OCI-LY1 (cell line): ENCODE measurements around the gene LIPC.

Experiments used
- EZH2 ChIP-seq: fragments of 200-600 bp; sonication (generic), shearing (Covaris generic); IDR thresholded peaks from 2 replicates; pipeline ENCODE4 v1.8.0; 2017; ENCODE audit warnings: borderline replicate concordance, mixed run types, mild to moderate bottlenecking, antibody characterized with exemption, low read length, moderate library complexity, mixed read lengths
- TF ChIP-seq, protein P1 (sequence below): fragments of 200-600 bp; sonication (generic), shearing (Covaris generic); IDR thresholded peaks from 2 replicates; pipeline ENCODE4 v1.5.1; 2017; ENCODE audit warnings: mild to moderate bottlenecking, antibody characterized with exemption, low read length, moderate library complexity, mixed read lengths

DNA sequence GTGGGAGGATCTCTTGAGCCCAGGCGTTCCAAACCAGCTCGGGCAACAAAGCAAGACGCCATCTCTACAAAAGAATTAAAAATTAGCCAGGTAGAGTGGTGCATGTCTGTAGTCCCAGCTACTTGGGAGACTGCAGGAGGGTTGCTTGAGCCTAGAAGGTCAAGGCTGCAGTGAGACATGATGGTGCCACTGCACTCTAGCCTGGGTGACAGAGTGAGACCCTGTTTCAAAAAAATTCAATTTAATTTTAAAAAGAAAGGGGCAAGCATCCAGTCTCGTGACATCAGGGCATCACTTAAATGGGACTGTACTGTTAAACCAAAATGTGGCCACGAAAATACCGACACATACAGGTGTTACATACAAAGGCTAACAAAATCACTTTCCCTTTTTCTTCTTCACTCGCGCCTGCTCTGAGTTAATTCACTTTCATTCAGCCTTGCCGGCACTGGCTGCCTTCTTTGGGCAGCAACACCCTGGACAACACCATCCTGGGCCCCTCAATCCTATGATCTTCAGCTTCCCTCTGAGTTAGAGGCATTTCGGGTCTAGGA lies 121.7 kb downstream of the LIPC start:
- no peak for TF ChIP-seq EZH2
- TF ChIP-seq, protein P1, sequence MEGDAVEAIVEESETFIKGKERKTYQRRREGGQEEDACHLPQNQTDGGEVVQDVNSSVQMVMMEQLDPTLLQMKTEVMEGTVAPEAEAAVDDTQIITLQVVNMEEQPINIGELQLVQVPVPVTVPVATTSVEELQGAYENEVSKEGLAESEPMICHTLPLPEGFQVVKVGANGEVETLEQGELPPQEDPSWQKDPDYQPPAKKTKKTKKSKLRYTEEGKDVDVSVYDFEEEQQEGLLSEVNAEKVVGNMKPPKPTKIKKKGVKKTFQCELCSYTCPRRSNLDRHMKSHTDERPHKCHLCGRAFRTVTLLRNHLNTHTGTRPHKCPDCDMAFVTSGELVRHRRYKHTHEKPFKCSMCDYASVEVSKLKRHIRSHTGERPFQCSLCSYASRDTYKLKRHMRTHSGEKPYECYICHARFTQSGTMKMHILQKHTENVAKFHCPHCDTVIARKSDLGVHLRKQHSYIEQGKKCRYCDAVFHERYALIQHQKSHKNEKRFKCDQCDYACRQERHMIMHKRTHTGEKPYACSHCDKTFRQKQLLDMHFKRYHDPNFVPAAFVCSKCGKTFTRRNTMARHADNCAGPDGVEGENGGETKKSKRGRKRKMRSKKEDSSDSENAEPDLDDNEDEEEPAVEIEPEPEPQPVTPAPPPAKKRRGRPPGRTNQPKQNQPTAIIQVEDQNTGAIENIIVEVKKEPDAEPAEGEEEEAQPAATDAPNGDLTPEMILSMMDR: no peak
